Left kidney (tissue), 2 donors: ENCODE results near the gene CNPY1. TPM values are rescaled to one million over a fixed set of nuclear protein-coding genes. Genes with fewer than 3 reads are reported as not detected.

ENCODE experiments used
- DNase-seq: peaks from one replicate; pipeline ENCODE4 v3.0.0-alpha.2; 2013
- polyA plus RNA-seq: library from polyadenylated mRNA; unstranded; fragments of 120-200 nt; gene quantifications from one replicate; pipeline ENCODE4 v1.2.1, GENCODE V29; 2013; ENCODE audit not compliant: insufficient read length

Gene CNPY1
- polyA plus RNA-seq, 1 donor: not detected

DNA sequence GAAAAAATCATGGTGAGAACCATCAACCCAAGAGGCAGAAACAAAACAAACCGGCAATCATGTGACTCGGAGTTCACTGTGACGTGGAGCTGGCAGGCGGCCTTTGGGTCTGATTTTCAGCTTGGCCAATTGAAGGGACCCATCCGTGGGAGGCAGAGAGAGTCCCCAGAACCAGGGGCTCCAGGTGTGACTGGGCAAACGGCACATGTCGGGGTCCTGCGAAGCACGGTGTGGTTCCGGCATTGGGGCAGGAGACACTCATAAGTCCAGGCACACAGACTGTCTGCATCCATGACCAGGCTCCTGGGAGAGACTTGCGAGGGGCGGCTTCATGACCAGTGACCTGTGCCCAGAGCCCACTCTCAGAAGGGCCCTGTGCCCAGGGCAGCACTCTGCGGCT, 12.6 kb upstream of the CNPY1 start:
- DNase-seq: no peak

GRCh38 chr7:155558351-155558750, 12.0 kb upstream of the CNPY1 start:
- DNase-seq: no peak

DNA sequence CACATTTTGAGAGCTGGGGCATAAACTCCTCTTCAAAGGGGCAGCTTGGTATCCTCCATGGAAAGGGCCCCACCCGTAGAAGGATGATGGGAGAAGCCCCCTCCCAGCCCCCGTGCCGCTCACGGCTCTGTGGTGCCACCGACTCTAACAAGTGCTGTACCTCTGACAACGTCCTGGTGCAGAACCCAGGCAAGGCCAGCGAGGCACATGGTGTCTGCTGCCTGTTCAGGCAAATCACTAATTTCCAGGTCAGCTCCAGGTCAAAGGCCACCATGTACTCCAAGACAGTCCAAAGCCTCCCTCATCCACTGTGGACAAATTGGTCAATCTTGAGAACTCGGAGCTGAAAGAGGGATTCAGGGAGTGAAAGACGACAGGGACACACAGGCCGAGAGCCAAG, 11.4 kb upstream of the CNPY1 start:
- no peak for DNase-seq

DNA sequence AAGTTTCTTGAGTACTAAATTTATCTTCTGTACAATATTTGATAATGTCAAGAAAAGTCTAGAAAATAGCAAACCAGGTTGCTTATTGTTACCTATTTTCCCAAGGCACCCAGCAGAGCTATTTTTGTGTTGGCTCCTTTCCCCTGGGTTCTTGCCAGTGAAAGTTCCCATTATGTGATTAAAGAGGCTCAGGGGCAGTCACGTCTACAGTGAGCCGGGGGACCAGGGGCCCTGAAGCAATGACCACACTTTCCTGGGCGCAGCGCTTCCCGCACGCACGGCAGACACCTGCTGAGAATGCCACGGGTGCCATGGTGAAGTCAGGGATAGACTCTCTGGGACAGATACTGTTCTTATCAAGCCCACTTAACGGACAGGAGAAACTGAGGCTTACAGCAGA, 10.4 kb upstream of the CNPY1 start:
- no peak for DNase-seq

DNA sequence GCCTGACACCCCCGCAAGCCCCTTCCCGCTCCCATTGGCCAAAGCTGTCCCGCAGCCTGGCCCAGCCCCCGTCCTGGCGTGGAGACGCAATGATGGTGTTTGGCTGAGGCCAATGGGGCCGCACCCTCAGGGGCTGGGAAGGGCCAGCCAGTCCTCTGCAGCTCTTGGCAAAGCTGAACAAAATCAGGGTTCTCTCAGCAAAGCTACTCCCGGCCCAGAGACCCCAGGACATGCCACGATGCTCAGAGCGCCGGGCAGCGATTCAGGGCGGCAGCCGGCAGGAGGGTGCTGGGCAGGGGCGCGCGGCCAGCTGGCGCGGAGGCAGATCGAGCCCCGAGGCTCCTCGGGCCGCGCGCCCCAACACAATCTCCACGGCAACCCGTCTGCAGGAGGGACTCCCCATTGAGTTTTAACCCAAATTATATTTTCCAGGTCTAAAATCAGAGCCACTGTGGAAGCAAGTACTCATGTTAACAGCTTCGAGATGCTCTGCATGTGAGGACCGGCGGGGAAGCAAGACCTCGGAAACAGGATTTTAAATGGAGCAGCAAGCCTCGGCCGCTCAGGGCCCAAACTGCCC, 8.8 kb upstream of the CNPY1 start:
- no peak for DNase-seq

DNA sequence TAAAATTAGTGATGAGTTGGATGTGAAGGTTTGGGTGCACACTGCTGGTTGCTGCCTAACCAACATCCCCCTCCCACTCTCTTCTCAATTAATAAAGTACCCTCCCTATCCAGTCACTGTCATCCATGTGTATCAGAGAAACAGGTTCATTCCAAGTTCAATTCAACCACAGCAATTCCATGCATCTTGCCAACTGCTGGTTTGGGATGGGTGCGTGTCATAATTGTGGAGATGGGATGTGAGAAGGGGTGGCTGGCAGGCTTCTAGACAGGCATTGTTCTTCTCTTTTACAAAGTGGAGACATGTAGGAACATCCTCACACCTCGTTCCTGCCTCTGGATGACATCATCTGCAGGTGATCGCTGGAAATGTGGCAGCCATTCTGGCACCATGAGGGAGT, 7.5 kb upstream of the CNPY1 start:
- DNase-seq: no peak

- no peak for DNase-seq
These were observed 5.6 kb upstream of the CNPY1 start for GRCh38 chr7:155551785-155552611.

DNA sequence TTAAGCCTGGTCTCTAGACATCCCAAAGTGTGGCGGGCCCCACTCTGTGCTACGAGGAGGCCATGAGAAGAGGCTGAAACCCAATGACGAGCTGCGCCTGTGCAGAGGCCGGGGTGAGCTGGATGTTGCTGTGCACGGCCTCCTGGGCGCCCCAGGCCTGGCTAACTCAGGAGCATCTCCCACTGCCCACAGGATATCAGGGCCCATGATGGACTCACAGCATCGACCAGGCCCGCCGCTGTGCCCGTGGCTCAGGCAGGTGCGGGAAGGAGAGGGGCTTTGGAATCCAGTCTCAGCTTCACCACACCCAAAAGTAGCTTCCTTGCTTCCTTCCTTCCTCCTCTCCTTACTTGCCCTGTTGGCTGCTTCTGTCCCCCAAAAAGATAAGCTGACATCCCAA, 4.6 kb upstream of the CNPY1 start:
- DNase-seq: no peak

GRCh38 chr7:155549226-155549625, 2.9 kb upstream of the CNPY1 start:
- no peak for DNase-seq

GRCh38 chr7:155547161-155547791, 917 bp upstream of the CNPY1 start:
- DNase-seq: no peak

GRCh38 chr7:155545348-155545747, 1.0 kb downstream of the CNPY1 start:
- DNase-seq: no peak

- no peak for DNase-seq
These were observed 1.9 kb downstream of the CNPY1 start for GRCh38 chr7:155544485-155544884.

- no peak for DNase-seq
These were observed 2.4 kb downstream of the CNPY1 start for GRCh38 chr7:155543926-155544325.

DNA sequence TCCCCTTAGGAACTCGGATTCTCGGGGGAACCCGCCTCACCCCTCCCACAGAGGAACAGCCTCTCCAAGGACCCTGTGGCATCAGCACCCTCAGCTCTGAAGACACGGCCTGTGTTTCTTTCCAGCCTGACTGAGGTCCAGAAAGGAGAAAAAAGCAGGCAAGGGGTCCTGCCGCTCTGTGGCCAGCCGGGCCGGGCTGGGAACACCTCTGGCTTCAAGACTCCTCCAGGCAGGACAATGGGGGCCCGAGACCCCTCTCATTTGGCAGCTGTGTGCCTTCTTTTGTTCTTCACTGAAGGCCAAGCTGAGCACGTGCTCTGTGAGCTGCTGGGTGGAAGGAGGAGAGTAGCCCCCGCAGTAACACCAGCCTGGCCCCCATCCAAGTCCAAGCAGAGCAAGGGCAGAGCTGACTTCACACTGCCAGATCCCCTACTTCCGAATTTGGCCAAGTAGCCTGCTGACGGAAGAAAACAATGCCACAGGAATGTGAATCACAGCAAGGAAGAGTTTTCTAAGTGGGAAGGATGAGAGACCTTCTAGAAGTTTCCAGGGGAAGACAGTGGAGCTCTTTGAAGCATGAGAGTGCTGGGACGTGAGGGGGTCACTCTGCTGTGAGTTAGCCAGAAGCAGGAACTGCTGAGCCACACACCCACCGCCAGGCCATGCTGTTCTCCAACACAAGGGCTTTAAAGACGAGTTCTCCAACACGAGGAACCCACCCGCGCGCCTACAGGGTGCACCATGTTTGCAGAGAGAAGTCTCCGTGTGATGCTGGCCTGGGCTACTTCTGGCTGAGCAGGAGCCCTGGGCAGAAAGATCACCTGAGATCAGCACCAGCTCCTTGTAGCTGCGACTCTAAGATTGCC, 3.1 kb downstream of the CNPY1 start:
- no peak for DNase-seq

GRCh38 chr7:155541986-155542675, 4.2 kb downstream of the CNPY1 start:
- no peak for DNase-seq

DNA sequence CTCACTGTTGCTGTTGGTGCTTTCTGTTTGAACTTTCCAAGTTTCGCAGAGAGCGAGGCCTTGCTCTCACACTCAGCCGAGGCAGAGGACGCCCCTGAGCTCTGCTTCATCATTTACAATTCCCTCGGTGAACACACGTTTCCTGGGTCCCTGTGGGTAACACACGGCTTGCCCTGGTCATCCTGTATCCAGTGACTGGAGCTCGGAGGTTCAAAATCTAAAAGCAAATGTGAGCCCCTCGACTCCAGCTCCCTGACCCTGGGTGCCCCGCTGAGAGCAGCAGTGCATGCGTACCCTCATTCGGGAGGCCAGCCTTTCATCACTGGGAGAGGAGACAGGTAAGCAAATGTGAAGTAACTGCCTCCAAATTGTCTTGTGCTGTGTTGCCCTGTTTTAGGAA, 5.8 kb downstream of the CNPY1 start:
- no peak for DNase-seq

- DNase-seq: no peak
These were observed 8.1 kb downstream of the CNPY1 start for GRCh38 chr7:155538293-155538692.

DNA sequence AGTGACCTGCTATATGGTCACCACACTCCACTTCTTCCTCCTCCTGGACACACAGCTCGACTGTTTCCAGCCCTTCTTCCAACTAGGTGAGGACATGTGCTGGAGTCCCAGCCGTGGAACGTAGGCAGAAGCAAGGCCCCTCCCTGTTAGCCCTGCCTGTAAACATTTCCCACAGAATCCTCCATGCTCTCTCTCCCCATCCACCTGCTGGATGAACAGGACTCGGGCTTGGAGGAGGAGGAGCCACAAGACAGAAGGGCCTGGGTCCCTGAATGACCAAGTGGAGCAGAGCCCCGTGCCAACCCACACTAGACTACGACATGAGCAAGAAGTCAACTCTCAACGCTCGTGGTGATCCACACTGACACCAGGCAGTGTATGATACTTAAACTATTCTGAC, 9.9 kb downstream of the CNPY1 start:
- no peak for DNase-seq

- DNase-seq: no peak
These were observed 11.7 kb downstream of the CNPY1 start for GRCh38 chr7:155534691-155535090.

DNA sequence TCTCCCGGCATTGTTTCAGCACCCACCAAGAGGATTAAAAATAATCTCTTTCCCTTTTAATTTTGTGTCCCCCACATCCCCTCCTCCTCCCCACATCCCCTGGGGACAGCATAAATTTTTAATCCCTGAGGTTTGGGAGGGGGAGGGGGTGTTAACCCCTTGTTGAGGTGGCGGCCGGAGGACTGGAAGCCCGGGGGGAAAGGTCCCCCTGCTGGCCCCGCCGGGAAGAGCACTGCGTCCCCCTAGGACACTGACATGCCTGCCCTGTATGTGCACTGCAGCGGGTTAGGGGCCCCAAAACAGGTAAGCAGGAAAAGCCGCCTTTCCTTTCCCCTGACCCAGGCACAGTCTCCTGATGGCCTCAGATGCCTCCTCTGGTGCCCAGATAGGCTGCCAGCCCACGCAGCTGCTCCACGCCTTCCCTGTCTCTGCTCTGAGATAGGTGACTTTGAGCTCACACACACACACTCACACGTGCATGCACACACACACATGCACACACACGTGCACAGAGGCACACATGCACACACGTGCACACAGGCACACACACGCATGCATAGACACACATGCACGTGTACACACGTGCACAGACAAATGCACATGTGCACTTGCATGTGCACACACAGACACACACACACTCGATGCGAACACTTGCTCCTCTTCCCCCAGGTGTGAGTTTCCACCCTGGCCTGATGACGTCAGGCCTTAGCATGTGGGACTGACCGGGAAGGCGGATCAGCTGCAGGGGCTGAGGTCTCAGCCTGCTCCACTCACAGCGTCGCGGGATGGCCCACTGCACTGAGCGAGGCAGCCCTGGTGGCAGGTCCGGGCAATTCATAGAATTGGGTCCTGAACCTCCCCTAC, 12.3 kb downstream of the CNPY1 start:
- DNase-seq: no peak
